GM18867 (cell line): ENCODE measurements around the gene CFAP210.
"Not testable (repeated sequence)": the region's sequence is repeated elsewhere in the genome, so short reads cannot be mapped to it uniquely, and the experiment has no call there.

Experiments
- ATAC-seq: cut with Tn5 transposase; IDR thresholded peaks from one replicate; pipeline ENCODE4 v1.9.1; 2021; ENCODE audit warnings: mild to moderate bottlenecking, moderate library complexity; ENCODE audit not compliant: unreplicated experiment

Gene CFAP210

GRCh38 chr2:169712791-169713227 is 18.6 kb upstream of the CFAP210 start:
- ATAC-seq = no peak

GRCh38 chr2:169711751-169712509 is 17.7 kb upstream of the CFAP210 start:
- no peak for ATAC-seq

GRCh38 chr2:169709981-169710380 is 15.8 kb upstream of the CFAP210 start:
- no peak for ATAC-seq

GRCh38 chr2:169709331-169709730 is 15.1 kb upstream of the CFAP210 start:
- ATAC-seq = no peak

- no peak for ATAC-seq
Measured at GRCh38 chr2:169707626-169708025, 13.4 kb upstream of the CFAP210 start.

GRCh38 chr2:169705927-169706326 is 11.7 kb upstream of the CFAP210 start:
- ATAC-seq = no peak

GRCh38 chr2:169704160-169704708 is 10.0 kb upstream of the CFAP210 start:
- no peak for ATAC-seq

GRCh38 chr2:169702996-169703395 is 8.8 kb upstream of the CFAP210 start:
- no peak for ATAC-seq

- not testable (repeated sequence) for ATAC-seq
Measured at GRCh38 chr2:169699173-169699572, 5.0 kb upstream of the CFAP210 start.

GRCh38 chr2:169696381-169696780 is 2.2 kb upstream of the CFAP210 start:
- ATAC-seq = no peak

GRCh38 chr2:169694894-169695260 is 672 bp upstream of the CFAP210 start:
- ATAC-seq = no peak

- ATAC-seq = no peak
Measured at GRCh38 chr2:169693360-169693759, 845 bp downstream of the CFAP210 start.

GRCh38 chr2:169692718-169693117 is 1.5 kb downstream of the CFAP210 start:
- no peak for ATAC-seq

- ATAC-seq = no peak
Measured at GRCh38 chr2:169690958-169691357, 3.2 kb downstream of the CFAP210 start.

GRCh38 chr2:169687943-169688342 is 6.3 kb downstream of the CFAP210 start:
- not testable (repeated sequence) for ATAC-seq

- not testable (repeated sequence) for ATAC-seq
Measured at GRCh38 chr2:169686825-169687224, 7.4 kb downstream of the CFAP210 start.

GRCh38 chr2:169684712-169685111 is 9.5 kb downstream of the CFAP210 start:
- not testable (repeated sequence) for ATAC-seq

- no peak for ATAC-seq
Measured at GRCh38 chr2:169684135-169684565, 10.1 kb downstream of the CFAP210 start.

GRCh38 chr2:169683425-169684134 is 10.6 kb downstream of the CFAP210 start:
- ATAC-seq = no peak

GRCh38 chr2:169683054-169683424 is 11.2 kb downstream of the CFAP210 start:
- ATAC-seq = no peak

GRCh38 chr2:169676850-169677249 is 17.4 kb downstream of the CFAP210 start:
- ATAC-seq = no peak

GRCh38 chr2:169676357-169676756 is 17.8 kb downstream of the CFAP210 start:
- ATAC-seq = no peak
